HepG2 (cell line): Measurements from ENCODE around the gene PPM1G. TPM values are rescaled to one million over a fixed set of nuclear protein-coding genes. Genes with fewer than 3 reads are reported as not detected.

Experiments
- ASH2L ChIP-seq: fragments of 300-600, 200-600 bp; sonication (generic); IDR thresholded peaks from 2 replicates; pipeline ENCODE4 v1.7.0; 2017; ENCODE audit warnings: low read depth, mild to moderate bottlenecking, moderate library complexity, mixed read lengths, low read length; ENCODE audit not compliant: insufficient read length
- BCLAF1 ChIP-seq: fragments of 450-650 bp; IDR thresholded peaks from 2 replicates; pipeline ENCODE4 v1.6.1; 2017; ENCODE audit warnings: mild to moderate bottlenecking
- GZF1 ChIP-seq: sonication (generic); formaldehyde crosslinking; IDR thresholded peaks from 2 replicates; pipeline ENCODE4 v1.5.1; 2020; ENCODE audit warnings: mild to moderate bottlenecking, missing genetic modification reagents
- MEF2D ChIP-seq: sonication (generic); formaldehyde crosslinking; IDR thresholded peaks from 2 replicates; pipeline ENCODE4 v1.5.1; 2020; ENCODE audit warnings: mild to moderate bottlenecking, missing genetic modification reagents
- SMAD3 ChIP-seq: sonication (generic); formaldehyde crosslinking; IDR thresholded peaks from 2 replicates; pipeline ENCODE4 v1.4.0; 2020; ENCODE audit warnings: missing genetic modification reagents
- SNAPC2 ChIP-seq: sonication (generic); formaldehyde crosslinking; IDR thresholded peaks from 2 replicates; pipeline ENCODE4 v1.8.1; 2022; ENCODE audit warnings: mild to moderate bottlenecking, missing genetic modification reagents
- SP2 ChIP-seq: sonication (generic); formaldehyde crosslinking; IDR thresholded peaks from 2 replicates; pipeline ENCODE4 v1.5.1; 2020; ENCODE audit warnings: mild to moderate bottlenecking, missing genetic modification reagents
- TERF1 ChIP-seq: sonication (generic); formaldehyde crosslinking; IDR thresholded peaks from 2 replicates; pipeline ENCODE4 v1.8.0; 2022; ENCODE audit warnings: mild to moderate bottlenecking, missing genetic modification reagents, moderate library complexity
- TIGD3 ChIP-seq: sonication (generic); formaldehyde crosslinking; IDR thresholded peaks from 2 replicates; pipeline ENCODE4 v1.5.1; 2020; ENCODE audit warnings: mild to moderate bottlenecking, missing genetic modification reagents, borderline replicate concordance
- ZBTB46 ChIP-seq: sonication (generic); formaldehyde crosslinking; IDR thresholded peaks from 2 replicates; pipeline ENCODE4 v1.4.0; 2020; ENCODE audit warnings: mild to moderate bottlenecking, missing genetic modification reagents, borderline replicate concordance
- ZNF142 ChIP-seq: sonication (generic); formaldehyde crosslinking; IDR thresholded peaks from 2 replicates; pipeline ENCODE4 v1.4.0; 2020; ENCODE audit warnings: missing genetic modification reagents
- ZNF234 ChIP-seq: sonication (generic); formaldehyde crosslinking; conservative IDR thresholded peaks from 2 replicates; pipeline ENCODE4 v1.5.1; 2020; ENCODE audit warnings: mild to moderate bottlenecking, missing genetic modification reagents
- ZNF737 ChIP-seq: sonication (generic); formaldehyde crosslinking; IDR thresholded peaks from 2 replicates; pipeline ENCODE4 v1.5.0; 2020; ENCODE audit warnings: missing genetic modification reagents, mild to moderate bottlenecking, borderline replicate concordance
- ZNF761 ChIP-seq: sonication (generic); formaldehyde crosslinking; conservative IDR thresholded peaks from 2 replicates; pipeline ENCODE4 v1.4.0; 2020; ENCODE audit warnings: mild to moderate bottlenecking, missing genetic modification reagents
- ZSCAN29 ChIP-seq: sonication (generic); formaldehyde crosslinking; conservative IDR thresholded peaks from 2 replicates; pipeline ENCODE4 v1.4.0; 2020; ENCODE audit warnings: mild to moderate bottlenecking, missing genetic modification reagents
- polyA plus RNA-seq, 8 experiments: library from polyadenylated mRNA; depleted of rRNA in 3 of 8; stranded (reverse) in 7 of 8; unstranded in 1 of 8; fragments of >200 nt; fragmentation: Illumina TruSeq in 4 of 8; extraction: Trizol in 4 of 8; gene quantifications; 2 replicates each; pipeline versions ENCODE4 v1.2.1 to v1.2.3, GENCODE V29; 2011 to 2016; ENCODE audit warnings: low read depth in 4 of 8, missing spikeins in 1 of 8, mixed read lengths in 1 of 8; ENCODE audit not compliant: insufficient read depth in 1 of 8
- total RNA-seq, 5 experiments: library from RNA; depleted of rRNA; stranded (reverse); fragments of >200 nt; fragmentation: Illumina TruSeq; extraction: Trizol; gene quantifications; 2 replicates each; pipeline ENCODE4 v1.2.3, GENCODE V29; 2016; ENCODE audit warnings: low read depth in 1 of 5

The PPM1G gene
- total and polyA plus RNA-seq, 2 of the 13 experiments (the other 11 are each of a cell fraction or from before 2014, with no cell fraction given) = 58.2 to 213 TPM

- TF ChIP-seq BCLAF1 (no peak), ZSCAN29 (no peak), ZNF234 (CRISPR knock-in tag) (no peak), GZF1 (CRISPR knock-in tag) (no peak), MEF2D (no peak), ASH2L (no peak), SP2 (no peak), SMAD3 (CRISPR knock-in tag) (no peak), ZNF737 (CRISPR knock-in tag) (no peak), ZBTB46 (CRISPR knock-in tag) (no peak), ZNF761 (CRISPR knock-in tag) (no peak), SNAPC2 (CRISPR knock-in tag) (no peak), ZNF142 (no peak), TERF1 (CRISPR knock-in tag) (no peak), TIGD3 (CRISPR knock-in tag) (no peak)
Observed at GRCh38 chr2:27407798-27408491, 1.4 kb downstream of the PPM1G start (continued).
